PC-3 (cell line): ENCODE results near the gene SYT9.

Experiments used
- CTCF ChIP-seq: fragments of 300-600 bp; sonication (generic); conservative IDR thresholded peaks from 2 replicates; pipeline ENCODE4 v1.5.1; 2017; ENCODE audit warnings: antibody characterized with exemption, low read depth, mild to moderate bottlenecking, low read length
- EZH2 ChIP-seq: fragments of 300-600 bp; sonication (generic); IDR thresholded peaks from one replicate; pipeline ENCODE4 v1.6.1; 2017; ENCODE audit warnings: antibody characterized with exemption, mild to moderate bottlenecking, low read length; ENCODE audit not compliant: unreplicated experiment
- EZH2phosphoT487 ChIP-seq: fragments of 300-600 bp; sonication (generic); IDR thresholded peaks from 2 replicates; pipeline ENCODE4 v1.6.1; 2018; ENCODE audit warnings: mild to moderate bottlenecking, antibody characterized with exemption, low read length, borderline replicate concordance

GRCh38 chr11:7253800-7254199, 2.1 kb downstream of the SYT9 start:
- no peak for TF ChIP-seq CTCF
- no peak for TF ChIP-seq EZH2phosphoT487
- TF ChIP-seq EZH2, result no peak
